Raji (cell line): ENCODE data around the gene AGBL4.

Experiments used
- POLR2A ChIP-seq: IDR thresholded peaks from 2 replicates; pipeline ENCODE4 v1.6.1; 2011; ENCODE audit warnings: low read depth, low read length, control low read depth; ENCODE audit not compliant: insufficient read depth

Gene AGBL4

DNA sequence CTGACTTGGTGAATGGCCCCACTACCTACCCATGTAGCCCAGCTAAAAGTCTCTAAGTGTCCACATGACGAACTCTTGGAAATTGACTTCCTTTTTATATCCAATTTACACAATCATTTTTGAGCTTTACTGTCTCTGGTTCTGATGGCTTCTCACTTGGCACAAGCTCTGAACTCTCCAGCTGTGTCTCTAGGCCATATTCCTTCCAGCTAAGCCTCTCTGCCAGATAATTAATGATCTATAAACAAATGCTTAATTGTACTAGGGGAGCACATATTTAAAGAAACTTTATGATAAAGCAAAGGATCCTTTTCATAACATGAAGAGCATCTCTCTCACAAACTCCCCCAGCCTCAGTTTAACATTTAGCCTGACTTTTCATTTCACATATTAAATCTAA lies 1230.8 kb downstream of the AGBL4 start:
- TF ChIP-seq POLR2A, result no peak

- TF ChIP-seq POLR2A, result no peak
Measured at GRCh38 chr1:48790397-48790796, 1233.4 kb downstream of the AGBL4 start.

DNA sequence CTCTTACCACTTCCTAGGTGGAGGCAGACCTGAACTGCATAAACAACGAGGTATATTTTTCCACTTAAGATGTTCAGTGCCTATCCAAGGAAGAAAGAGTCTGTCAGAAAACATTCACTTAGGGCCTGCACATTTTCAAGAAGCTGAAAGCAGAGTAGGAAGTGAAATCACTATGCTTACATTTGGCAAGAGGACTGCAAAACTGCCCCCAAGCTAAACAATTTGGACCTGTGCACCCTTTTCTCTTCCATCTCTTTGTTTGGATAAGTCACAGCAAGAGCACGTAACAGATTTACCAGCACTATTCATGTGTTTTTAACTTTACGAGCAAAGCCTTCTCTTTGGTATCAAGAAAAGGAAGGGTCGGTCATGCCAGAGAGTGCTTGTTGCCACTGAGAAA lies 1233.9 kb downstream of the AGBL4 start:
- no peak for TF ChIP-seq POLR2A

DNA sequence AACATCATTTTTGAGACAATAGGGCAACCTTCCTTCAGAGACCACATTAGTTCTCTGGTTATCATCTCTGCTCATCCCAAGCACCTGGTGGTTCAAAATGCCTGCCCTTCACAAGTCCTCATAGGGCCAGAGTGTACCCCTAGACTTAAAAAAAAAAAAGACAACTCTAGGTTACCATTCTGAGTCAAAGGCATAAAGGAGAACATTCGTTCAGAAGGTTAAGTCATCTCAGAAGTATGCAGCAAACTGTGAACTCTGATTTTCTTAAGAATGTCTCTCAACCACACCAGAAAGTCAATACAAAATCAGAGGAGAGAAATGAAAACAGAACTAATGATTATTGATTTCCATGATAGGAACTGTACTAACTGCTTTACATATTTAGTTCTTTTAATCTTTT lies 1237.9 kb downstream of the AGBL4 start:
- no peak for TF ChIP-seq POLR2A

DNA sequence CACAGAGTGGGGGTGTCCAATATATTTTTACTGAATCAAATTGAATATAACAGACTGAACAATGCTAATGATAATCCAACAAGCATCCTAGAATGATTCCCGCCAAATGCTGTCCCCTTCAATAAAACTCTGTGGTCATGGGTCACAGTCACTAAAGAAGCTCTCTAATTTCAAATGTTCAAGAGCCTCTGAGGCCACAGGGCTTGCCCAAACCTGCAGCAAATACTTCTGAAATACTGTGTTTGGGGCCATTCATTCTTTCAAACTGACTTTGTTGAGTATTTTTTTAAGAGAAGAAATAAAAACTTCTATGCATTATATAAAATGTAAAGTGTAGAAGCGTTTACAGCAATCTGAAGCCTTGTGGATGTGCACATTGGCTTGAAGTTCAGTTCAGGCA lies 1239.5 kb downstream of the AGBL4 start:
- no peak for TF ChIP-seq POLR2A

- no peak for TF ChIP-seq POLR2A
Measured at GRCh38 chr1:48777219-48777895, 1246.4 kb downstream of the AGBL4 start.

GRCh38 chr1:48776393-48777218 lies 1247.1 kb downstream of the AGBL4 start, which contains the start of gene BEND5:
Gene BEND5 (minus strand): TSS chr1:48776891. CDS start chr1:48776831, 60 bp downstream.
- TF ChIP-seq POLR2A, result no peak

DNA sequence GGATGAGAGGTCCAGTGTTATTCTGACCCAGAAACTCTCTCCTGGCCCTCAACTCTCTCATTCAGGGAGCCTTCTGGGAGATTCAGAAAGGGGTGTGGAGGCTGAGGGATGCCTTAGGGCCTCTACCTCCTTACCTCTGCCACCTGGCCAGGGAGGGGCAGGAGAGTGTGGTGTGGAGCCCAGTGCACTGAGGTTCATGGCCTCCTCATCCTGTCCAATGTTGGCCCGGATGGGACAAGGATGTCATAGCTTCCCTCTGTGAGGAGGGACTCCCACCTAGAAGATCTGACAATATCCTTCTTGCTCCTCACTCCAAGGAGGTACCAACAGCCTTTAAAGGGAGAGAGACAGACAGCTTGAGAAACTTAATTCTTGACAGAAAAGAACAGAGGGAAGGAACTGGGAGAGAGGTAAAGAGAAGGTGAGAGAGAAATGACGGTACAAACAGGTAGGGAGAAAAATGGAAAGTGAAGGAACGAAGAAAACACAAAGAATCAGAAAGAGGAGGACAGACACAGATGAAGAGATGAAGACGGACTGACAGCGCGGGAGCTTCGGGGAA lies 1247.8 kb downstream of the AGBL4 start:
- TF ChIP-seq POLR2A, result no peak

- TF ChIP-seq POLR2A, result no peak
Measured at GRCh38 chr1:48773133-48773532, 1250.6 kb downstream of the AGBL4 start.

DNA sequence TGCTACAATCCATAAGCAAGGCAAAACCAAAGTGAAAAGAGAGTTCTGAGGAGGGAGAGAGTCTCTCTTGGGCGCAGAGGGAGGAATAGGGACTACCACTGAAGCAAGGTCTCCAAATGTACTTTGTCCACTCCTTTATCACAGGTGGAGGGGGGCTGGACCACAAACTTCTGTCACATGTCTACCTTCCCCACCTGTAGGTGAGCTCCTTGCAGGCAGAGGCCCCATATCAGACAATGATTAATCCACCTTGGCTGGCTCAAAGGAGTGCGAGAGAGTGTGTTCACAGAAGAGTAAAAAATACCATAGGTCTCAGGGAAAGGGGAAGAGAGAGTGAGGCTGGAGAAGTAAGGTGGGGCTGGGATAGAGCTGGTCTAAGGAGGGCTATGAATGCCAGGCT lies 1251.5 kb downstream of the AGBL4 start:
- TF ChIP-seq POLR2A, result no peak

DNA sequence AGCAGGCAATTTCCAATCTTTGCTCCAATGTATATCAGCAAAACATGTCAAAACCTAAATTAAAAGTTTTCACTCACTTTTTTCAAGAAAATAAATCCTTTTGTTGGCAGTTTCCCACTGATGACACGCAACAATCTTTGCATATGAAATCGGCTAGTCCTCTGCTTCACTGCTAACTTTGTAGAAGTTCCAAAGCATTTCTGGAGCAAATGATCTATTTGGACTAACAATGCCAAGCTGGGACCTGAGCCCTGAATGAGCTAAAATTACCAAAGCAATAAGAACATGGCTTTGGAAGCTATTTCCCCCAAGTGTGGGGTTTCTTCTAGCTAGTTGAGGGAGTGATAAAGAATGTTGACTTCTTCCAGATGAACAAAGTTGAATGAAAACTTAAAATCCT lies 1252.2 kb downstream of the AGBL4 start:
- TF ChIP-seq POLR2A, result no peak

DNA sequence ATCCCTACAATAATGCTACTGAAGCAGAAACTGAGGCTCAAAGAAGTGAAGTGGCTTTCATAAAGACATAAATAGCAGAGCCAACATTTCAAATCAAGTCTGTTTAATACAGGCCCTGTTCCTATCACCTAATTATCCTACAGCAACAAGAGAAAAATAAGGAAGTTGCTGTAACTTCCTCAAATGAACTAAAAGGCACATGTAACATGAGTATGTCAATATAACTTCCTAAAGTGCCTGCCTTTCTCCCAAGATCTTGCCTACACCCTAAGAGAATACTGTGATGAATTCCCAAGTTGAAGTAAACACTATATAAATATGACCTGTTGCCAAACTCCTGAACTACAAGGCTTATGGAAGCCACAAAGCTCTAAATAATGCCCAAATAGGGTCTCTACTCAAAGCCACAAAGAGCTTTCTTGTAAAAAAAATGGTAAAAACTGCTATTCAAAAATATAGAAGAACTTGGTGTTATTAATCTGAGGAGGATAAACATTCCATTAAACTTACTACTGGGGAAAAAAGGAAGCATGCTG lies 1255.7 kb downstream of the AGBL4 start:
- TF ChIP-seq POLR2A, result no peak

GRCh38 chr1:48765335-48765734 lies 1258.4 kb downstream of the AGBL4 start:
- TF ChIP-seq POLR2A, result no peak

DNA sequence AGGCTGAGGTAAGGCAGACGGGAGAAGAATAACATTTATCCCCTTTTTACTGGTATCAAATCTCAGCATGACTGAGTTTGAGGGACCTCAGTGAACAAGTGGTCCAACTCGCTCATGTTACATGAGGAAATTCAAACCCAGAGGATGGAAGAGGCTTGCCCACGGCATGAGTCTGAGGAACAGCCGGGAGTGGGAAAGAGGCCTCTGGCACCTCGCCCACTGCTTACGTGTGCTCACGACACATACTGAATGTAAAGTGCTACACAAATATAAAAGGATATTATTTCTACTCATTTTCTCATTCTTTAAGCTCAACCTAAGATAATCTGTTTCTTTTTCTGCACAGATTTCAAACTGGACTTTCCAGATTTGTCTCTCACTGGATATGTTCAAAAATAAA lies 1261.8 kb downstream of the AGBL4 start:
- no peak for TF ChIP-seq POLR2A

DNA sequence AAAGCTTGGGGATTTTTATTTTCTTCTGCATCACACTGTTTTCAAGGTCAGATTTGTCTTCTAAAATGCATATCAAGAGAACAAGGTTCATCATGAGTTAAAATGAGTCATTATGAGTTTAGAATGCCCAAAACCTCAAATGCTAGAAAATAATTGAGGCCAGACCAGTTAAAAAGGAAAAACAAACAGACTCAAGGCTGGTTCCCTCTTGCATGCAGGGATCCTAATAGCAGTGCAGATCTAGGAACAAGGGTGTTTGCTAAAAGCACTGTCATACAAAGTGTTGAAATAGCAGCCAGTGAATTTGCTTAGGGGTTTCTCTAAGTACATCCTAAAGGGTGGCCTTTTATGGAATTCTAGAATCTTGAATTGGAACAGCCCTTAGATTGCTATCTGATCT lies 1262.3 kb downstream of the AGBL4 start:
- no peak for TF ChIP-seq POLR2A

DNA sequence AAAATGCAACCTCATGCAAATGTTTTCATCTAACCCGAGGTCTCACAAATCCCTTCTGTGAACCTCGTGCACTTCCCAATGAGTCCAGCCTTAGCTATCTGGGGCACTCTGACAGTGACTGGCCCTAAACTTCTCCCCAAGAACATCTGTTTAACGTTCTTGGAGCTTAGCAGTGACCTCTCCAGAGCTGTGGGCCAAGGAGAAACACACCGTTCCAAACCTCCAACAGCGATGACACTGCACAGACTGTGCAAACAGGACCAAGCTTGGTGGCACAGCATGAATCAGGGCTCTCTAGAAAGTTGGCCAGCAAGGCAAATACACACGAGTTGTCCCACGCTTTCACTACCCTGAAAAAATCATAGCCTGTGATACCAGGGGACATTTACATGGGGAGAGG lies 1262.9 kb downstream of the AGBL4 start:
- no peak for TF ChIP-seq POLR2A

- no peak for TF ChIP-seq POLR2A
Measured at GRCh38 chr1:48758976-48759375, 1264.8 kb downstream of the AGBL4 start.

DNA sequence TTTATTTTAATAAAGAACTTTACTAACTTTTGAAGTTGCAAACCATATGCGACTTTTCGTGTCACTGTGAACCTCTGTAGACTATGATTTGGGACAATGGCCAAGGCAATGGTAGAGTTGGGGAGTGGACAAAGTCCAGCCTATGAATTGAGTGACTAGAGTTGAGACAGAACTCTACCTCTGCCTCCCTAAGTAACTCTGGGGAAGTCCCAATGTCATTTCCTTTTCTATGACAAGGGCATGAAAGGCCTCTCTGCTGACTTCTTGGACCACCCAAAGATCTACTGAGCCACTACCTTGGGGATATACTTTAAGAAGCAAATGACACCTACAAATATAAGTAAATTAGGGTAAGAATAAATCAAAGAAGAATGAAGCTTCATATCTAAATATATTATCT lies 1266.4 kb downstream of the AGBL4 start:
- TF ChIP-seq POLR2A, result no peak
